SK-N-MC (cell line): ENCODE results near the gene HS2ST1.

Experiments
- DNase-seq: peaks from one replicate; pipeline ENCODE4 v3.0.0-alpha.2; 2011; ENCODE audit warnings: low read depth, low spot score
- H3K27ac ChIP-seq: fragments of 200-600 bp; sonication (generic); 2 replicates; pipeline ENCODE4 v1.5.1; 2016; ENCODE audit warnings: mixed run types
- H3K36me3 ChIP-seq: fragments of 200-600 bp; sonication (generic); 2 replicates; pipeline ENCODE4 v1.6.1; 2017; ENCODE audit warnings: antibody characterized with exemption, low read length, mixed read lengths; ENCODE audit not compliant: insufficient read depth
- H3K4me3 ChIP-seq: fragments of 200-600 bp; sonication (generic); 2 replicates; pipeline ENCODE4 v1.5.1; 2016
- H3K9ac ChIP-seq: fragments of 200-600 bp; sonication (generic); 2 replicates; pipeline ENCODE4 v1.8.0; 2017; ENCODE audit warnings: mixed run types, mixed read lengths; ENCODE audit not compliant: insufficient read length
- H3K9me3 ChIP-seq: fragments of 200-600 bp; sonication (generic); 2 replicates; pipeline ENCODE4 v1.6.1; 2017; ENCODE audit warnings: low read depth, mild to moderate bottlenecking, antibody characterized with exemption, low read length, moderate library complexity, mixed read lengths
- EZH2 ChIP-seq: fragments of 200-600 bp; sonication (generic); IDR thresholded peaks from one replicate; pipeline ENCODE4 v1.6.1; 2017; ENCODE audit warnings: antibody characterized with exemption
- FOXP2 ChIP-seq: optimal IDR thresholded peaks from 2 replicates; pipeline ENCODE3; 2011; ENCODE audit warnings: mild to moderate bottlenecking, moderate library complexity; ENCODE audit not compliant: insufficient read depth; ENCODE audit errors: extremely low read length, control extremely low read depth
- POLR2AphosphoS5 ChIP-seq: IDR thresholded peaks from 2 replicates; pipeline ENCODE4 v1.6.1; 2012; ENCODE audit warnings: mild to moderate bottlenecking, low read depth, low read length, borderline replicate concordance

The HS2ST1 gene

GRCh38 chr1:86938855-86939254 lies 24.4 kb downstream of the HS2ST1 start:
- Histone ChIP-seq H3K4me3 (no peak overlapping the region), H3K36me3 (no peaks in the 10 kb centered on the region), H3K9me3 (no peaks in the 10 kb centered on the region), H3K27ac (no peak overlapping the region), H3K9ac (no peak overlapping the region)
- DNase-seq = no peak
- TF ChIP-seq POLR2AphosphoS5 (no peak), FOXP2 (no peak), EZH2 (no peak)

DNA sequence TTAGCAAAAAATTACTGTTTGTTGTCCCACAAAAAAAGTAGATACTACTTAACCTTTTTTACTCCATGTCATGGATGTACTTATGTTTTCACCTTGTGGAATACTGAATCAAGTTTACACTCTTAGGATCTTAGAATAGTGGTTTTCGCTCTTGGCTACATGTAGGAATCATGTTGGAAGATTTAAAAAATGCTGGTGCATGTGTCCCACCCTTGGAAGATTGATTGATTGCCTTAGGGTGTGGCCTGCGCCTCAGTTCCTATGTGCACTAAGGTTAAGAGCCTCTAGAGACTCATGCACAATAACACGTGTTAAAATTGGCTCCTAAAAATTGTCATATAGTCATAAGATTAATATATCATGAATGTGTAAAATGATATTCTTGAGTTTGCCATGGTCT lies 25.0 kb downstream of the HS2ST1 start:
- no peak for DNase-seq
- Histone ChIP-seq H3K36me3 (no peaks in the 10 kb centered on the region), H3K4me3 (no peak overlapping the region), H3K9me3 (no peaks in the 10 kb centered on the region), H3K27ac (no peak overlapping the region), H3K9ac (no peak overlapping the region)
- TF ChIP-seq POLR2AphosphoS5 (no peak), FOXP2 (no peak), EZH2 (no peak)

GRCh38 chr1:86940599-86940998 lies 26.2 kb downstream of the HS2ST1 start:
- Histone ChIP-seq H3K4me3 (no peak overlapping the region), H3K36me3 (no peaks in the 10 kb centered on the region), H3K27ac (no peak overlapping the region), H3K9me3 (no peaks in the 10 kb centered on the region), H3K9ac (no peak overlapping the region)
- no peak for DNase-seq
- TF ChIP-seq POLR2AphosphoS5 = no peak
- no peak for TF ChIP-seq FOXP2
- TF ChIP-seq EZH2 = no peak

GRCh38 chr1:86942042-86942441 lies 27.6 kb downstream of the HS2ST1 start:
- Histone ChIP-seq H3K36me3 (no peaks in the 10 kb centered on the region), H3K4me3 (no peak overlapping the region), H3K27ac (no peak overlapping the region), H3K9ac (no peak overlapping the region), H3K9me3 (no peaks in the 10 kb centered on the region)
- no peak for DNase-seq
- TF ChIP-seq FOXP2 (no peak), EZH2 (no peak), POLR2AphosphoS5 (no peak)

DNA sequence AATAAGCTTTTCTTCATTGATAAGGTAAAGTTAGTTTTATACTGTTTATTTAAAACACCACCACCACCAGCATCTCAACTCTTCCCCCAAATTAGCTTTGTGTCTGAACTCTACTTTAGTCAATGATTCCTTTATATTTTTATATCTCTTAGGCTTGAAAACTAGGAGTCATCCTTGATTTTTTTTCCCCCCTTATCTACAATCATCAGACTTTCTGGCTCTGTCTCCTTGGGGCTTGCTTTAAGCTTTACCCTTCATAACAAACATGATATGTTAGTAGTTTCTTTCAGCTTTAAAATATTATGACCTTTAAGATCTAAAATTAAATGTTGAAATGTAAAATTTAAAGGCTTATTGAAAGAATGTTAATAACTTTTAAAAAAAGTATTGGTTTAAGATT lies 28.3 kb downstream of the HS2ST1 start:
- no peaks in the 10 kb centered on the region for H3K9me3 ChIP-seq
- H3K27ac ChIP-seq = no peak overlapping the region
- no peak for TF ChIP-seq POLR2AphosphoS5
- no peak for TF ChIP-seq EZH2
- no peak for TF ChIP-seq FOXP2
- H3K4me3 ChIP-seq = no peak overlapping the region
- no peak overlapping the region for H3K9ac ChIP-seq
- no peaks in the 10 kb centered on the region for H3K36me3 ChIP-seq
- no peak for DNase-seq

DNA sequence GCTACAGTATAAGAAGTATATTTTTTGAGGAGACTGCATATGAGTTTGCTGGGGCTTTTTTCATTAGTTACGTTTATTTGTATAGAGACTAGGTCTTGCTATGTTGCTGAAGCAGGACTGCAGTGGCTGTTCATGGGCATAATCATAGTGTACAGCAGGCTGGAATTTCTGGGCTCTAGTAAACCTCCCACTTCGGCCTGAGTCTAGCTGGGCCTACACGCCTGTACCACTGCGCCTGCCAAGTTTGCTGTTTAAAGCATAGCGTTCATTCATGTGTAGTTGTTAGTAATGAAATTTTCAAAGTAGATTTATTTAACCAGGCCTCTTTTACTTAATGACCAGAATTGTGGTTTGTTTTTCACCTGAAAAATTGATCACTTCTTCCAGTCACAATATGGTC lies 33.8 kb downstream of the HS2ST1 start:
- H3K36me3 ChIP-seq = no peaks in the 10 kb centered on the region
- DNase-seq = no peak
- no peak overlapping the region for H3K4me3 ChIP-seq
- TF ChIP-seq FOXP2 (no peak), POLR2AphosphoS5 (no peak), EZH2 (no peak)
- no peak overlapping the region for H3K27ac ChIP-seq
- no peak overlapping the region for H3K9ac ChIP-seq
- no peaks in the 10 kb centered on the region for H3K9me3 ChIP-seq

- no peak overlapping the region for H3K9ac ChIP-seq
- no peak overlapping the region for H3K4me3 ChIP-seq
- no peak for TF ChIP-seq EZH2
- no peak for TF ChIP-seq FOXP2
- no peak for TF ChIP-seq POLR2AphosphoS5
- H3K36me3 ChIP-seq = no peaks in the 10 kb centered on the region
- H3K9me3 ChIP-seq = no peaks in the 10 kb centered on the region
- DNase-seq = no peak
- H3K27ac ChIP-seq = no peak overlapping the region
Measured at GRCh38 chr1:86950712-86951419, 36.4 kb downstream of the HS2ST1 start.

GRCh38 chr1:86951430-86951829 lies 37.0 kb downstream of the HS2ST1 start:
- no peaks in the 10 kb centered on the region for H3K36me3 ChIP-seq
- no peaks in the 10 kb centered on the region for H3K9me3 ChIP-seq
- H3K4me3 ChIP-seq = no peak overlapping the region
- H3K9ac ChIP-seq = no peak overlapping the region
- no peak for TF ChIP-seq FOXP2
- no peak for TF ChIP-seq EZH2
- TF ChIP-seq POLR2AphosphoS5 = no peak
- no peak for DNase-seq
- no peak overlapping the region for H3K27ac ChIP-seq

GRCh38 chr1:86953167-86953566 lies 38.7 kb downstream of the HS2ST1 start:
- no peak overlapping the region for H3K4me3 ChIP-seq
- no peaks in the 10 kb centered on the region for H3K9me3 ChIP-seq
- H3K27ac ChIP-seq = no peak overlapping the region
- DNase-seq = no peak
- H3K9ac ChIP-seq = no peak overlapping the region
- no peak for TF ChIP-seq EZH2
- TF ChIP-seq FOXP2 = no peak
- TF ChIP-seq POLR2AphosphoS5 = no peak
- H3K36me3 ChIP-seq = no peaks in the 10 kb centered on the region

DNA sequence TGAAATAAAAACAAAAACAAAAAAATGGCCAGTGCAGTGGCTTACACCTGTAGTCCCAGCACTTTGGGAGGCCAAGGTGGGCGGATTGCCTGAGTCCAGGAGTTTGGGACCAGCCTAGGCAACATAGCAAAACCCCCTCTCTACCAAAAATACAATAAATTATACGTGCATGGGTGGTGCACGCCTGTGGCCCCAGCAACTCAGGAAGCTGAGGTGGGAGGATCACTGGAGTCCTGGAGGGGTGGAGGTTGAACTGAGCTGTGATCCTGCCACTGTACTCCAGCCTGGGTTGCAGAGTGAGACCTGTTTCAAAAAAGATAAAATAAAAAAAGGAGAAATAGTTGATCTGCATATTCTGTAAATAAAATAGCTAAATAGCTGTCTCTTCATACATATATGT lies 41.2 kb downstream of the HS2ST1 start:
- DNase-seq = no peak
- no peak for TF ChIP-seq POLR2AphosphoS5
- no peak for TF ChIP-seq FOXP2
- TF ChIP-seq EZH2 = no peak
- Histone ChIP-seq H3K9me3 (no peaks in the 10 kb centered on the region), H3K9ac (no peak overlapping the region), H3K4me3 (no peak overlapping the region), H3K36me3 (no peaks in the 10 kb centered on the region), H3K27ac (no peak overlapping the region)
